ENCODE results near the gene PCSK5.

Gene PCSK5

DNA sequence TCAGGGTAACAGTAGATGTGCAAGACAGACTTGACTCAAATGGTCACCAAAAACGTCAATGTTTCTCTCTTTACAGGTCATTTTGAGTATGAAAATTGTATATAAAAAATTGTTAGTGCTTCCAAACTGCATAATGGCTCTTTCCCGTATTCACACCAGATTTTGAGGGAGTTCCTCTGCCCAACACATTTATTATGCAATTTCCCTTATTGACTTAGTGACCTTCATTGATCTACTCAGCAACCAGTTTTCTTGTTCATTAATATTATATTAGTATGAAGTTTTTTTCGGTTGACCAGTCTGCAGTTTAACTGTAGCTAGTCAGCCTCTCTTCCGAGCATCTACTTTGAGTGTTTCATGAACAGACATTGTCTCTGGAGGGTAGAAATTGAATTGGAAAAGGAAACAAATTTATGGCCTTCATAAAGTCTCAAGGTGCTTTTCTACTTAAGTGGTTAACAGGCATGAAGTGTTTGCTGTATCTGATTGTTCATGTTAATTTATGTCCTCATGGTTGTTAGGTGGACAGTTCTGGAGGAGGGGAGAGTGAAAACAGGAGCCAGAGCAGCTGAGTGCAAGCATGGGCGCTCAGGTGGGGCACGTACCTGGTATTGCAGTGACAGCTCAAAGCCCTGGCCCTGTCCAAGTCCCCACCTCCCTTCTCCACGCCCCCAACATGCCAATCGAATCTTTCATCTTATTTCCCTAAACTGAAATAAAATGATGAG is 263.6 kb downstream of the PCSK5 start:
- peak; percentile 72 for DNase-seq

DNA sequence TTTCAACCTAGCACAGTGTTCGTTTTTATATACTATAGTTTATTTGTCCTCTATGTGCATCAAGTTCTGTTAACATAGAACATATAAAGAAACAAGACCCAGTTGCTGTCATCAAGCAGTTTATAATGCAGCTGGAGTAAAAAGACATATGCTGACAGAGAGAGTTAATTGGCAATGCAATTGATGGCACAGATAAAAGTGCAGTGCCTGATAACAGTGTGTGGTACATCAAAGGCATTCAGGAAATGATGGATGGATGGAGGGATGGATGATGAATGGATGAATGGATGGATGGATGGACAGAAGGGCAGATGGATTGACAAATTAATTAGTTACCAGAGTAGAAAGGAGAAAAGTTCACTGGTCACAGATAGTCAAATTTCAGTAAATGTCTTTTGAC is 264.9 kb downstream of the PCSK5 start:
- no peak for DNase-seq

- DNase-seq: no peak
These were observed 268.2 kb downstream of the PCSK5 start for GRCh38 chr9:76158713-76159112.

DNA sequence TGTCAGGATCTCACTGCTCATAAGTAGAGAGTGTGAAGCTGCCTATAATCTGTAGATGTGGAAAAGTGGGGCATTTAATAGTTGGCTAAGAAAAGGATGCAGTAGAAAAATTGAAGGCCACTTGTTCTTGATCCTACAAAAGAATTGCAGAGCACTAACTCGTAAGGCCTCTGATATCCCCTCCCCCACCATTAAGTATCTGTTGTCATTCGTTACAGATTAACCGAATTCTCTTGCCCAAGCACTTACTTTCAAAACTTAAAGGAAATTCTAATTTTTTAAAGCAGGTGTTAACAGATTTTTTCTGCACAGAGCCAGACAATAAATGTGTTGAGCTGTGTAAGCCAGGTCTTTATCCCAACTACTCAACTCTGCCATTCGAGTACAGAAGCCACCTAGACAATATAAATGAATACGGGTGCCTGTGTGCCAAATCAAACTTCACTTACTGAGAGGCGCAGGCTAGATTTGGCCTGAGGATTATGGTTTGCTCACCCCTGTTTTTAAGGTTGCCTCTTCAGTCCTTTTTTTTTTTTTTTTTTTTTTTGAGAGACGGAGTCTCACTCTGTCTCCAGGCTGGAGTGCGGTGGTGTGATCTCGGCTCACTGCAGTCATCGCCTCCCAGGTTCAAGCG is 268.9 kb downstream of the PCSK5 start:
- no peak for DNase-seq

DNA sequence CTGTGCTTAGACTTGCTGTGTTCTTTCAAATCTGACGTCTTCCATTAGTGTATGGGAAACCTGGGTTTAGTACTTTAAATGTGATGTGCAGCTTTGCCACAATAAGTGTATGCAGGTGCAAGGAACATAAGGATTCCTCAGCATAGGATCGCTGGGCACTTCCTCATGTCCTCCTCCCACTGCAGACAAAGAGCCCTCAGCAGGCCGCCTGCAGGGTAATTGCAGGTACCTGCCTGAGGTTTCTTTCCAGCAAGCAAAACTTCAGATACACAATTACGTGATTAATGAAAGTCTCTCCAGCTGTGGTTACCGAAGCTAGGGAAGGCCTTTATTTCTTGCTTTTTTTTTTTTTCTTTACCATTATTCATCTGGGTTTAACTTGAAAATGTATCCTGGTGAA is 270.6 kb downstream of the PCSK5 start:
- no peak for DNase-seq

GRCh38 chr9:76161541-76161940 is 271.1 kb downstream of the PCSK5 start:
- DNase-seq: no peak

GRCh38 chr9:76162086-76162730 is 271.7 kb downstream of the PCSK5 start:
- no peak for DNase-seq

GRCh38 chr9:76162751-76163500 is 272.5 kb downstream of the PCSK5 start:
- no peak for DNase-seq

GRCh38 chr9:76166526-76166925 is 276.1 kb downstream of the PCSK5 start:
- no peak for DNase-seq

DNA sequence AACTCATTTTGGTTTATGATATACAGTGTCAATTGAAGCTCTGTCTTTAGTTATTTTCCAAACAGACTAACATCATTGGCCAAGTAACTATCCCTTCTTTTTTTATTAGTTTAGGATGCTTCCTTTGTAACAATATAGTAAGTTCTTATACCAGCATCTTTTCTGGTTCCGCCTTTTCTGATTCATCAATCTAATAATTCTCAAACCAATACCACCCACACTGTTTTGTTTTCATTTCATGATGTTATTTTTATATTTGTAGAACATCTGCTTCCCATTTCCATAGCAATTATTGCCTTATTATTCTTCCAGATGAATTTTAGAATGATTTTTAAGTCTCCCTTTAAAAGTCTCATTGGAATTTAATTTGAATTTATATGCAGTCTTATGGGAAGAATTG is 285.7 kb downstream of the PCSK5 start:
- DNase-seq: no peak

DNA sequence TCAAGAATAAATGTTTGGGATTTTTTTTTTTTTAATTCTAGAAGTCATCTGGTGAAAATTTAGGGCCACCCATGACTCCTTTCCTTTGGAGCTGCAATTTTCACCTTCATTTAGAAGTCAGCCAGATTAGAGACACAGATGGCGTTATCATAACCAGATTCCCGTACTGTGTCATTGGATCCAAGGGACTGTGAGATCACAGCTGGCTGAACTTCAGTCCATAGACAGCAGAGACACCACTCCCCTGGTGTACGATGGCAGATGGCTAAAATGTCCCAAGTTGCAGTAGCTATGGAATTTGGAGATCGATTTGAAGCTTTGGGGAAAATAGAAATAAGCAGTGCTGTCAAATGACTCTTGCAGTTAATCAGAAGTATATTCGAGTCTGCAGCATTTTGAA is 287.5 kb downstream of the PCSK5 start:
- DNase-seq: no peak

GRCh38 chr9:76180541-76180940 is 290.1 kb downstream of the PCSK5 start:
- peak; percentile 37 for DNase-seq

DNA sequence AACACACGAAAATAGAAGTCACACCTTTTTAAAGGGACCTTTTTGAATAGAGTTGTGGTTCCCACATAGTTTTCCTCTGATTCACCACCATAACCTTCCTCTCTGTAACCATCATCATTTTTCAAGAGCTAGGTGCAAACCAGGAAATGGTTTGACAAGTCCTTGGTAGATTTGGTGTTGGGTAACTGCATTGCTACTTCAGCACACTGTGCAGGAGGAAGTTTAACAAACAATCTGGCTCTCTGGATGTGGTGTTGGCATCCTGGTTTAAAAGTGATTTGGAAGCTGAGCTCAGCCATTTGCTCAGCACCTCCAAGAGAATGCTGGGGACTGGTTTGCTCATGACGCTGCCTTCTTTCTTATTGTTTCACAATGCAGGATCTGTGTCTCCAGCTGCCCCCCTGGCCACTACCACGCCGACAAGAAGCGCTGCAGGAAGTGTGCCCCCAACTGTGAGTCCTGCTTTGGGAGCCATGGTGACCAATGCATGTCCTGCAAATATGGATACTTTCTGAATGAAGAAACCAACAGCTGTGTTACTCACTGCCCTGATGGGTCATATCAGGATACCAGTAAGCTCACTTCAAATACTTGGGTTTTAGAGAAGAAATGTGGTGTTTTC is 290.7 kb downstream of the PCSK5 start:
- peak; percentile 40 for DNase-seq

DNA sequence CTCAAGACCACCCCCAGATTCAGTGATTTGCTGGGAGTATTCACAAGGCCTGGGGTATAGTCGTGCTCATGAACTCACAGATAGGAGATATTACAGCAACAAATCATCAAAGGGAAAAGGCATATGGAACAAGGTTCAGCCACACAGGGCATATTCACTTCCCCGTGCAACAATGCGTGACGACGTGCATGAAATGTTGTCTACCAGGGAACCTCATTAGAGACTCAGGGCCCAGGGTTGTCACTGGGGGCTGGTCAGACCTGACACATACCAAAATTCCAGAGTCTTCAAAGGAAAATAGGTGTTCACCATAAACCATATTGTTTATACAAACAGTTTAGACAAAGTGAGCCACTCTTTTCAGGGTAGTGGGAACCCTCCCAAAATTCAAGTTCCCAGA is 291.3 kb downstream of the PCSK5 start:
- DNase-seq: no peak

GRCh38 chr9:76185432-76185831 is 295.0 kb downstream of the PCSK5 start:
- no peak for DNase-seq

GRCh38 chr9:76188286-76188685 is 297.8 kb downstream of the PCSK5 start:
- no peak for DNase-seq

GRCh38 chr9:76188905-76189304 is 298.4 kb downstream of the PCSK5 start:
- no peak for DNase-seq

GRCh38 chr9:76191493-76191892 is 301.0 kb downstream of the PCSK5 start:
- no peak for DNase-seq

DNA sequence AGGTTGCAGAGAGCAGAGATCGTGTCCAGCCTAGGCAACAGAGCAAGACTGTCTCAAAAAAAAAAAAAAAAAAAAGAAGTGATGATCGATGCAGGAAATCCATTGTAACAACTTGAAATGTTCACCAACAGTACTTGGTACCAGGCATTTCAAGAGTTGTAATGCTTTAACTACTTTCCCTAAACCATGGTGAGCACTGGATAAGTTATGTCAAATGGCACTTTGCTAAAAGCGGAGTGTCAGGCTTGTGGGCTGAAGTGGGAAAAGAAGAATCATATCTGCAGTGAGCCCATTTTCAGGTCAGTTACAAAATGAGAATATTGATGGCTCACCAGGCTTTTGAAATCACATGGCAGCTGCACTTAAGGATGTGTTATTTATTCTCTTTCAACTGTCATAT is 301.5 kb downstream of the PCSK5 start:
- no peak for DNase-seq

- peak; percentile 59 for DNase-seq
These were observed 304.4 kb downstream of the PCSK5 start for GRCh38 chr9:76194896-76195295.

GRCh38 chr9:76198336-76198735 is 307.9 kb downstream of the PCSK5 start:
- DNase-seq: no peak

- no peak for DNase-seq
These were observed 309.8 kb downstream of the PCSK5 start for GRCh38 chr9:76200315-76200714.

- DNase-seq: no peak
These were observed 310.3 kb downstream of the PCSK5 start for GRCh38 chr9:76200745-76201144.

All from kidney glomerular epithelial cell (primary cell).